ENCODE data around the gene MLX. TPM values are rescaled to one million over a fixed set of nuclear protein-coding genes. Genes with fewer than 3 reads are reported as not detected.

The MLX gene
- total RNA-seq, 2 experiments from 2014 or later, result 42.7 to 45.9 TPM

DNA sequence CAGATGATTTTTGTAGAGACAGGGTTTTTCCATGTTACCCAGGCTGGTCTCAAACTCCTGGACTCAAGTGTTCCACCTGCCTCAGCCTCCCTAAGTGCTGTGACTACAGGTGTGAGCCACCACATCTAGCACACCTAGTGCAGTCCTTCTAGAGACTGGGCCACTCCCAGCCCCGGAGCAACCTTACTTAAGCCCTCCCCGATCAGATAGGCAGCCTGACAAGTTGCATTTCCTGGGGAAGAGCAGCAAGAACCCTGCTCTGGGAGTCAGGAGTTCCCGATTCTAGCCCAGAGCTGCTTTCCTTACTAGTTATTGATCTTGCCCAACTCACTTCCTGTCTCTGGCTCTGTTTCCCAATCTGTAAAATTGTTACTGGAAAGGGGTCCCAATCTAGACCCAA lies 37.8 kb upstream of the MLX start:
- intact Hi-C loops (cut with micrococcal nuclease), result loop anchor here (5.0 kb wide), 1 partner anchor 207 kb away; no protein-coding TSS in a partner anchor
- no peak for TF ChIP-seq CTCF (IDR thresholded peaks at IDR 0.05)
- POLR2A ChIA-PET, result no interaction called here
- no peaks in the 10 kb centered on the region for H3K36me3 Mint-ChIP-seq (ENCODE audit: low read depth)
- ATAC-seq (no peak), DNase-seq (no peak)
- peaks cover 42% of the 10 kb centered on the region for H3K4me1 Mint-ChIP-seq (ENCODE audit: low read depth)
- H3K27me3 Mint-ChIP-seq, result no peaks in the 10 kb centered on the region
- CTCF ChIA-PET, result interaction anchor here (1.2 to 4.9 kb wide), 3 partner anchors 9 to 107 kb away, joined by 3 to 37 read pairs (median 13); partner anchors contain the start of gene CAVIN1
- no peaks in the 10 kb centered on the region for H3K9me3 Mint-ChIP-seq
- H3K27ac Mint-ChIP-seq, result peak overlapping the region; percentile 20
- H3K4me3 Mint-ChIP-seq, result no peak overlapping the region

GRCh38 chr17:42530952-42531454 lies 35.9 kb upstream of the MLX start:
- H3K9me3 Mint-ChIP-seq, result no peaks in the 10 kb centered on the region
- POLR2A ChIA-PET, result interaction anchor here (0.6 to 1.6 kb wide), 3 partner anchors 10 to 490 kb away, joined by 3 to 6 read pairs (median 3); no protein-coding TSS in a partner anchor
- H3K36me3 Mint-ChIP-seq (ENCODE audit: low read depth), result no peaks in the 10 kb centered on the region
- peaks cover 41% of the 10 kb centered on the region for H3K4me1 Mint-ChIP-seq (ENCODE audit: low read depth)
- no peak overlapping the region for H3K4me3 Mint-ChIP-seq
- intact Hi-C loops (cut with micrococcal nuclease), result no loop called here
- H3K27ac Mint-ChIP-seq, result peak overlapping the region; percentile 27
- ATAC-seq, result no peak
- no peak for TF ChIP-seq CTCF (IDR thresholded peaks at IDR 0.05)
- no peak for DNase-seq
- CTCF ChIA-PET, result interaction anchor here (0.8 to 2.7 kb wide), 10 partner anchors 10 to 309 kb away, joined by 3 to 13 read pairs (median 6); no protein-coding TSS in a partner anchor
- H3K27me3 Mint-ChIP-seq, result no peaks in the 10 kb centered on the region

DNA sequence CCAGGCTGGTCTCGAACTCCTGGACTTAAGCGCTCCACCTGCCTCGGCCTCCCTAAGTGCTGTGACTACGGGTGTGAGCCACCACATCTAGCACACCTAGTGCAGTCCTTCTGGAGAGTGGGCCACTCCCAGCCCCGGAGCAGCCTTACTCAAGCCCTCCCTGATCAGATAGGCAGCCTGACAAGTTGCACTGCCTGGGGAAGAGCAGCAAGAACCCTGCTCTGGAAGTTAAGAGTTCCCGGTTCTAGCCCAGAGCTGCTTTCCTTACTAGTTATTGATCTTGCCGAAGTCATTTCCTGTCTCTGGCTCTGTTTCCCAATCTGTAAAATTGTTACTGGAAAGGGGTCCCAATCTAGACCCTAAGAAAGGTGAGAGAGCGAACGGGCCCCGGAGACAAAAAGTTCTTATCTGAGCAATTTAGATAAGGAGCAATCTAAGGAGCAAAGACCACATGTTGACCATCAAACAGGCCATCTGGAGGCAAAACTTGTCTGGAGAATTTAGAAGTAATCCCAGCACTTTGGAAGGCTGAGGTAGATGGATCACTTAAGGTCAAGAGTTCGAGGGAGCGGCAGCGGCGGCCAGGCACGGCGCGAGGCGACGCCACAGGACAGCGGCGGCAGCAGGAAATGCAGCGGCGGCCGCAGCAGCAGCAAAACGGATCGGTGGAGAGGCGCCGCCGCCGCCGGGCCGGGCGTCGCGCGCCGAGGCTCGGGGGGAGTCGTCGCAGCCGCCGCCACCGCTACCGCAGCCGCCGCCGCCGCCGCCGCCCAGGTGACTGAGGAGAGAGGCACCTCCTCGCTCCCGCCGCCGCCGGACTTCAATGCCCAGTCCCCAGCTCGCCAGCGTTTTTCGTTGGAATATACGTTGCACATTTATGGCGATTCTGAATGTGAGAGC lies 35.2 kb upstream of the MLX start:
- no peaks in the 10 kb centered on the region for H3K36me3 Mint-ChIP-seq (ENCODE audit: low read depth)
- H3K9me3 Mint-ChIP-seq, result no peaks in the 10 kb centered on the region
- DNase-seq (peak; percentile 64), ATAC-seq (peak; percentile 25)
- peak; percentile 27 for TF ChIP-seq CTCF (IDR thresholded peaks at IDR 0.05)
- peaks cover 42% of the 10 kb centered on the region for H3K4me1 Mint-ChIP-seq (ENCODE audit: low read depth)
- CTCF ChIA-PET, result interaction anchor here (1.1 to 2.7 kb wide), 5 partner anchors 9 to 72 kb away, joined by 3 to 13 read pairs (median 5); no protein-coding TSS in a partner anchor
- peak overlapping the region; percentile 27 for H3K27ac Mint-ChIP-seq
- POLR2A ChIA-PET, result interaction anchor here (0.8 to 1.6 kb wide), 3 partner anchors 9 to 17 kb away, joined by 3 to 6 read pairs (median 3); no protein-coding TSS in a partner anchor
- H3K27me3 Mint-ChIP-seq, result no peaks in the 10 kb centered on the region
- intact Hi-C loops (cut with micrococcal nuclease), result no loop called here
- H3K4me3 Mint-ChIP-seq, result peak overlapping the region; percentile 65

GRCh38 chr17:42535155-42536047 lies 31.5 kb upstream of the MLX start:
- ChIA-PET CTCF (interaction anchor here (0.6 to 2.2 kb wide), 7 partner anchors 8 to 351 kb away, joined by 3 to 12 read pairs (median 11); partner anchors contain the start of gene PSMC3IP), POLR2A (interaction anchor here (1.0 to 1.5 kb wide), 4 partner anchors 10 to 112 kb away, joined by 3 to 6 read pairs (median 5); partner anchors contain the start of genes CAVIN1 and PSMC3IP)
- H3K27ac Mint-ChIP-seq, result peak overlapping the region; percentile 77
- H3K9me3 Mint-ChIP-seq, result no peaks in the 10 kb centered on the region
- no peak for TF ChIP-seq CTCF (IDR thresholded peaks at IDR 0.05)
- peaks cover 12% of the 10 kb centered on the region for H3K36me3 Mint-ChIP-seq (ENCODE audit: low read depth)
- no peaks in the 10 kb centered on the region for H3K27me3 Mint-ChIP-seq
- intact Hi-C loops (cut with micrococcal nuclease), result no loop called here
- H3K4me3 Mint-ChIP-seq, result peak overlapping the region; percentile 75
- H3K4me1 Mint-ChIP-seq (ENCODE audit: low read depth), result peaks cover 35% of the 10 kb centered on the region
- ATAC-seq, result peak; percentile 8
- DNase-seq, result no peak
